Sigmoid colon (tissue), 3 donors: Measurements from ENCODE around the gene EPHB4.

Experiments
- POLR2A ChIP-seq, 2 donors: fragments of 450-650 bp; IDR thresholded peaks; one replicate each; pipeline ENCODE4 v1.6.1; 2016; ENCODE audit warnings: antibody characterized with exemption in 2 of 2, mild to moderate bottlenecking in 2 of 2, moderate library complexity in 2 of 2
- TF ChIP-seq, protein P1 (sequence below), 4 experiments: fragments of 450-650 bp in 3 of 4; fragments of 200-600 bp in 1 of 4; IDR thresholded peaks; one replicate each; pipeline ENCODE4 v1.5.1; 2016 to 2019; ENCODE audit warnings: antibody characterized with exemption in 4 of 4, mild to moderate bottlenecking in 3 of 4, moderate library complexity in 2 of 4

GRCh38 chr7:100759357-100760171 lies 67.8 kb downstream of the EPHB4 start:
- TF ChIP-seq, protein P1, sequence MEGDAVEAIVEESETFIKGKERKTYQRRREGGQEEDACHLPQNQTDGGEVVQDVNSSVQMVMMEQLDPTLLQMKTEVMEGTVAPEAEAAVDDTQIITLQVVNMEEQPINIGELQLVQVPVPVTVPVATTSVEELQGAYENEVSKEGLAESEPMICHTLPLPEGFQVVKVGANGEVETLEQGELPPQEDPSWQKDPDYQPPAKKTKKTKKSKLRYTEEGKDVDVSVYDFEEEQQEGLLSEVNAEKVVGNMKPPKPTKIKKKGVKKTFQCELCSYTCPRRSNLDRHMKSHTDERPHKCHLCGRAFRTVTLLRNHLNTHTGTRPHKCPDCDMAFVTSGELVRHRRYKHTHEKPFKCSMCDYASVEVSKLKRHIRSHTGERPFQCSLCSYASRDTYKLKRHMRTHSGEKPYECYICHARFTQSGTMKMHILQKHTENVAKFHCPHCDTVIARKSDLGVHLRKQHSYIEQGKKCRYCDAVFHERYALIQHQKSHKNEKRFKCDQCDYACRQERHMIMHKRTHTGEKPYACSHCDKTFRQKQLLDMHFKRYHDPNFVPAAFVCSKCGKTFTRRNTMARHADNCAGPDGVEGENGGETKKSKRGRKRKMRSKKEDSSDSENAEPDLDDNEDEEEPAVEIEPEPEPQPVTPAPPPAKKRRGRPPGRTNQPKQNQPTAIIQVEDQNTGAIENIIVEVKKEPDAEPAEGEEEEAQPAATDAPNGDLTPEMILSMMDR (IDR thresholded peaks at IDR 0.05): no peak
- no peak for TF ChIP-seq POLR2A (IDR thresholded peaks at IDR 0.05)
